Sigmoid colon (tissue), 4 donors: ENCODE measurements around the gene APOLD1.

Experiments used
- CTCF ChIP-seq, 4 experiments: fragments of 450-650 bp in 3 of 4; fragments of 200-600 bp in 1 of 4; IDR thresholded peaks; one replicate each; pipeline ENCODE4 v1.5.1; 2016 to 2019; ENCODE audit warnings: antibody characterized with exemption in 4 of 4, mild to moderate bottlenecking in 3 of 4, moderate library complexity in 2 of 4
- EP300 ChIP-seq, 4 donors: sonication (generic); formaldehyde crosslinking; IDR thresholded peaks; one replicate each; pipeline ENCODE4 v1.6.1; 2017; ENCODE audit warnings: antibody characterized with exemption in 4 of 4
- POLR2A ChIP-seq, 2 donors: fragments of 450-650 bp; IDR thresholded peaks; one replicate each; pipeline ENCODE4 v1.6.1; 2016; ENCODE audit warnings: antibody characterized with exemption in 2 of 2, mild to moderate bottlenecking in 2 of 2, moderate library complexity in 2 of 2

- TF ChIP-seq CTCF (IDR thresholded peaks at IDR 0.05) = no peak
- TF ChIP-seq POLR2A (IDR thresholded peaks at IDR 0.05) = no peak
- no peak for TF ChIP-seq EP300 (IDR thresholded peaks at IDR 0.05)
Observed at GRCh38 chr12:12747278-12747677, 38.2 kb upstream of the APOLD1 start.
